C1 segment of cervical spinal cord (tissue), 14 donors: ENCODE measurements around the gene ANO7.
"Not testable (repeated sequence)": the region's sequence is repeated elsewhere in the genome, so short reads cannot be mapped to it uniquely, and the experiment has no call there.

Experiments
- DNase-seq, 14 donors: peaks; one replicate each; lab custom pipeline; 2025; lab: John Stamatoyannopoulos, UW

ANO7 gene

DNA sequence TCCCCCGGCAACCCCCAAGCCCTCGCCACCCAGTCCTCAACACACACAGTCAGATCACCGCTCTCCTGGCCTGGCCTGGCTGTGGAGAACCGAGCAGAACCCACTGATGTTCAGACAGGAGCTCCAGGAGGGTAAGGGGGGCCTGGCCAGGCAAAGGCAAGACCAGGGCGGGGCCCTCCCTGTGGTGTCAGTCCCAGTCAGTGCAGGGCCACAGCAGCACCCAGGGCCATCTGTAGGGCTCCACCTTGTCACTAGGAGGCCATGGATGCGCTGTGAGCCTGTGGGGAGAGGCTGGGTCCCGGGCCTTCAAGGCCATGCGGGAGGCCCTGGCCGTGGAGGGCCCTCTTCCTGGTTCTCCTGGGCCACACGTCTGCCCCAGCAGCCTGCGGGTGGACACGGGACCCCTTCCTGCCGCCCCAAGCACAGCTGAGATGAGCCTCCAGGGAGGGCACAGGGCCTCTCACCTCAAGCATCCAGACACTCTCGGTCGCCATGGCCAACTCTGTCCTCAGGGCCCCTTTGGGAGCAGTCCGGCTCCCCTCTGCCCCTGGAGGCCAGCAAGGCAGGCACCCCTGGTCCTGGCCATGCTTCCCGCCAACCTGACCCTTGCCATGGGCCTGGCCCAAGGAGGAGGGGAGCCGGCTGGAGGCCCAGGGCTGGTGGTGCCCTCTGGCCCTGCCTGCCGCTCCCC lies 2.0 kb downstream of the ANO7 start:
- DNase-seq: no peak

DNA sequence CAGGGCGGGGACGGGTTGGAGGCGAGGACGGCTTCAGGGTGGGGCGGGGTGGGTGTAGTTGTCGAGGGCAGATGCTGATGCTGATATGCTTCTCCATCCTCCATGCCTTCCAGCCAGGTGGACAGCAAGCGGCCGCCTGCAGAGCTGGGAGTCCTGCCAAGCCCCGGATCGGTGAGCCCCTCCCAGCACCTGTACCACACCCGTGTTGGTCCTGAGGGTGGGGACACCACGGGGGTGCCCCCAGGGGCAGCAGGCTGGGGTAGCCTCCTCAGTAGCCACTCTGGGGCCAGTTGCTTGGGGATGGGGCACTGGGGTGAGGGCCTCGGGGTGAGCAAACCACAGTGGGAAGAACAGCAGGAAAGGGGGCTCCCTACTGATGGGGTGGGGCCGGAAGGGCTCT lies 2.6 kb downstream of the ANO7 start:
- DNase-seq: no peak

DNA sequence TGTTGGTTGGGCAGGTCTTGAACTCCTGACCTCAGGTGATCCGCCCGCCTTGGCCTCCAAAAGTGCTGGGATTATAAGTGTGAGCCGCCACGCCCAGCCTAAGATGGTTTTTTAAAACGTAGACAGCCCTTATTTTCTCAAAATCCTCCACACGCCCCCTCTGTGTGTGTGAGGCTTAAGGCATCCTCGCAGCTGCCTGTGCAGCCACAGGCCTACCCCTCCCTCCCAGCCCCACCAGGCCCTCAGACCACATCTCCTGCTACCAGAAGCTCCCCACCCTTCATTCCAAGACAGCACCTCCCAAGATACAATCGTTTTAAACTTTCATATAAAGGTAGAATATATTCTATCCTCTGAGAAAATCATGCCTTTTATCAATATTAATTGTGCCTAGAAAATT lies 4.8 kb downstream of the ANO7 start:
- DNase-seq: no peak

DNA sequence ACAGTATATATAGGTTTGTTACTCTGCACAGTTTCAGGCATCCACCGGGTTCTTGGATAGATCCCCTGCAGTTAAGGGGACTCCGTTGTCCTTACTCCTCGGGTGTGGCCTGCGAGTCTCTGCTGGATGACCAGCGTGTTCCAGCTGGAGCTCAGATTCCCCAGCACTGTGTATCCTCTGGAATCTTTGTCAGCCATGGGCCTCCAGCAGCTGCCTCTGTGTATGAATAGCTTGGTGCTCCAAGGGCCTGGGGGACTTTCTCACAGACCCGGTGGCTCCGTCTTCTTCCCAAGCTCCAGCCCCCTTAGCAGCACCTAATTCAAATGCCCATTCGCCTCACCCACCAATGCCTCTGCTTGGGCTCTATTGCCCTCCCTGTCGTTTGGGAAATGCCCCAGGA lies 6.3 kb downstream of the ANO7 start:
- DNase-seq: no peak

DNA sequence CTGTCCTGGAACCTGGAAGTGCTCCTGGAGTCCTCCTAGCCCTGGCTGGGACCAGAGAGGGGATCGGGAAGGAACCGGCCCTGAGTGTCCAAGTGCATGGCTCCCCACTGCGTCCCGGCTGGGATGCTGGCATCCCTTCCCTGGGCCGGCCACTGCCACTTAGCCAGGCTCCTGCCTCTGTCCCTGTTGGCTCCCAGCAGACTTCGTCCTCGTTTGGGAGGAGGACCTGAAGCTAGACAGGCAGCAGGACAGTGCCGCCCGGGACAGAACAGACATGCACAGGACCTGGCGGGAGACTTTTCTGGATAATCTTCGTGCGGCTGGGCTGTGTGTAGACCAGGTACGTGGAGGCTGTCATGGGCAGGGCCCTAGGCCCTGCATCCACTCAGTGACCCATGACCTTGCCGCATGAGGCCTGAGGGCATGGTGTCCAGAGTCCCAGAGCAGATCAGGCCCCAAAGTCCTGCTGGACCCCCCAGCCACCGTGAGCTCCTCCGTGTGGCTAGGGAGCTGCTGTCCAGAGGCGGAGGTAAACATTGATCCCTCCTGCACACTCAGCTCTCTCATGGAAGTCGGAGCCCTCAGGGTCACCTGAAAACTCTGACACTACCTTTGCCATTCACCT lies 7.1 kb downstream of the ANO7 start:
- DNase-seq: no peak

DNA sequence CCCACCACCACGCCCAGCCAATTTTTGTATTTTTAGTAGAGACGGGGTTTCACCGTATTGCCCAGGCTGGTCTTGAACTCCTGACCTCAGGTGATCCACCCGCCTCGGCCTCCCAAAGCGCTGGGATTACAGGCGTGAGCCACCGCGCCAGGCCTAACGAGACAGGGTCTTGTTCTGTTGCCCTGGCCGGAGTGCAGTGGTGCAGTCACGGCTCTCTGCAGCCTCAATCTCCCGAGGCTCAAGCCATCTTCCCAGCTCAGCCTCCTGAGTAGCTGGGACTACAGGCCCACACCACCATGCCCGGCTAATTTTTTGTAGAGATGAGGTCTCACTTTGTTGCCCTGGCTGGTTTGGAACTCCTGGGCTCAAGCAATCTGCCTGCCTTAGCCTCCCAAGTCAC lies 8.8 kb downstream of the ANO7 start:
- DNase-seq: not testable (repeated sequence)

DNA sequence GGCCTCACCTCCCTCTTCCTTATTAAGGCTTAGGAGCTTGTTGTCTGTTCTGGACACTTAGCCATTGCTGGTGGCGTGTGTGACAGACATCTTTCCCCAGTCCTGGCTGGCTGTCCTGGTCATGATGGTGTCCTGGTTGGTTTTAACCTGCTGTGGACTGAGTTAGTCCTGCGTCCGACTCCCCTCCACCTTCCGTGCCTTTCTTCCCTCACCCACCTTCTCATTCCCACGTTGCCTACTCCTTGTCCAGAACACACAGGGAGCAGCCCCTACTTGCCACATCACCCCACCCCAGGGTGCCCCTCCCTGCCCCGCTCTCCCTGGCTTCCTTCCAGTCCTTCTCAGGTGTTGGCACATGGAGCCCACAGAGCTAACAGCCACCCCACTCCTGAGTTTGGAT lies 9.5 kb downstream of the ANO7 start:
- no peak for DNase-seq

DNA sequence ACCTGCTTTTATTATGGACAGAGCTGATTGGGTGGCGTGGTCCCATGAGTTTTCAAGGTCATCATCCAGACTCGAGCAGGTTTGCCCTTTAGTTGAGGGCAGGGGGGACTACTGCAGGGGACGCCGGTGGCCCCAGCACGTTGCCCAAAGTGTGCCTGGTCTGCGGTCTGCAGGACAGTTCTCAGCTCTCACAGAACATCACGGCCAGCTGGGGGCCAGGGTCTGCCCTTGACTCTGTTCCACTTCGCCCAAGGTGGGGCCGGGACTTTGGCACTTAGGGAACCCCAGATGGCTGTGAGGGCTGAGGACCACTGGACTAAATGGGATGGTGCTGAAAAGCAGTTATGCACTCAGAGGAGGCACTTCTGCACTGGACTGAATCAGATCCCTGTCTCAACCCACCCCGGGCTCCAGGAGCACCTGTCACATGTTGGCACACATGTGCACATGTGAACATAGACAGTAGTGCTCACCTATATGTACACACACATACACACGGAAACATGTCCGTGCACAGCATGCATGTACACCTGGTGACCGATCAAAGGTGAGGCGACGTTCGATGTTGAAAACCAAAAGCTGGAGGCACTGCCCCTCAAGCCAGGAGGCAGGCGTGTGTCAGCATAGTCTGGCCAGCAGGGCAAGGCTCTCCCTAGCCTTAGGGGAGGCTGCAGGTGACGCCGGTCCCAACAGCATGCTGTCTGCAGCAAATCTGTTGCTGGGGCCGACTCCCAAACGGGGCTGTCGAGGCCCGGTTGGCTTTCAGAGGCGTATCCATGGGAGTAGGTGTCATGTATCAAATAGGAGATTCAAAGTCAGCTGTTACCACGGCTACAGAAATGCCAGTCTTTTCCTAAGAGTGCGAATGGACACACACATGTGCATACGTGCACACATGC lies 10.2 kb downstream of the ANO7 start:
- DNase-seq: no peak

DNA sequence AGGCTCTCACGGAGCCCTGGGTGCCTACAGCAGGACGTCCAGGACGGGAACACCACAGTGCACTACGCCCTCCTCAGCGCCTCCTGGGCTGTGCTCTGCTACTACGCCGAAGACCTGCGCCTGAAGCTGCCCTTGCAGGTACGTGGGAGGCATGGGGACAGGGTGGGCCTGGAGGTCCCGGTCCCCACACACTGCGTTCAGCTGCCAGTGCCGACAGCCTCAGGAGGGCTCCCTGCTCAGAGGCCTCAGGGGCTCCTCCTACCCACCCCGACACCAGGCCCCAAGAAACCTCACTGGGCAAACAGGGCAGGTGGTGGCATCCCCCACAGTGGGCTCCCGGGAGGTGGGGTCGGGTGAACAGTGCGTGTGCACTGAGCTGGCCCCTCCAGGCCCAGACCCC lies 10.8 kb downstream of the ANO7 start:
- no peak for DNase-seq

DNA sequence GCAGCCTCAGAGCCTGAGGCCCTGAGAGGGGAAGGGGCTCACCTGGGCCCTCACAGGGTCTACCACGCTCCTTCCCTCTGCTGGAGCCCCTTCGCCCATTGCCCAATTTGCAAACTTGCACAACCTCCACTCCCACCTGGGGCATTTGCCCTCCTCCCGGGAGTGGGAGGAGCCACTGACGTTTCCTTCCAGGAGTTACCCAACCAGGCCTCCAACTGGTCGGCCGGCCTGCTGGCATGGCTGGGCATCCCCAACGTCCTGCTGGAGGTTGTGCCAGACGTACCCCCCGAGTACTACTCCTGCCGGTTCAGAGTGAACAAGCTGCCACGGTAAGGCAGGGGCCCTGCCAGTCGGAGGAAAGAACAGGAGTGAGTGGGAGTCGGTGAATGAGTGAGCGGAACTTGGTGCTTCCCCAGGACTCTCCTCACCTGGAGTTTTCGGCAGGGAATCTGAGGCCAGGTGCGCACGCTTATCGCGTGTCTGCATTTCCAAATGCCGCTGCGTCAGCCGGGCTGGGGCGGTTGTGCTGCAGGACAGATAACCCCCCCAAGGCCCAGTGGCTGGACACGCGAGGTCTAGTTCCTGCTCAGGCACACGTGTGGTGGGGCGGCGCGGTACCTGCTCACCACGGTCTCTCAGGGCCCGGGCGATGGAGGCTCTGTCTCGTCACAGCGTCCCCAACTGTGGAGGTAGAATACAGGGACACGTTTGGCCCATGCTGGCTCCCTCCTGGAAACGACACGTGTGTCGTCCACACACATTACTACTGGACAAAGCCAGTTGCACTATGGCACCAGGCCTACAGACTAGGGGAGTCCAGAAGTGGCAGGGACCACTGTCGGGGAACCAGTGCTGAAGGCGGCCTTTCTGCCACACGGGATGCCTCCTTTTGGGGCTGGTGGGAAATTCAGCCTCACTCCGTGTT lies 11.7 kb downstream of the ANO7 start:
- DNase-seq: no peak

DNA sequence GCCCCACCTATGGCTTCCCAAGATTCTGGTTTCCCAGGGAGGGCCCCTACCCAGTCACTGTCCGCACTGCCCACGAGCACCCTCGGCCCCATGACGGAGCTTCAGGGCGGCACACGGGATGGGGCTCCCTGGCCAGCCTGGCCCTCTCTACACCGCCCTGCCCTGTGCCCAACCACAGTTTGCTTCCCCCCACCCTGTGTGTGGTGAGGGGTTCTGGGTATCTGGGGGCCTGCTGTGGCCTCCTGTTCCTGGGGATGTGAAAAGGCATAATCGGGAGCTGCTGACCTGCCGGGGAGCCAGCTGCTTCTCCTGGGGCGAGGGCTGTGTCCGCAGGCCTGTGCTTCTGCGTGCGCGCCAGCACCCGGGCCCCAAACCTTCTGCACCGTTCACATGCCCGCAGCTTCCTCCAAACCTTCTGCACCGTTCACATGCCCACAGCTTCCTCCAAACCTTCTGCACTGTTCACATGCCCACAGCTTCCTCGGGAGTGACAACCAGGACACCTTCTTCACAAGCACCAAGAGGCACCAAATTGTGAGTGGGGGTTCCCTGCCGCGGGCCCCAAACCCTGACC lies 12.4 kb downstream of the ANO7 start:
- DNase-seq: no peak

DNA sequence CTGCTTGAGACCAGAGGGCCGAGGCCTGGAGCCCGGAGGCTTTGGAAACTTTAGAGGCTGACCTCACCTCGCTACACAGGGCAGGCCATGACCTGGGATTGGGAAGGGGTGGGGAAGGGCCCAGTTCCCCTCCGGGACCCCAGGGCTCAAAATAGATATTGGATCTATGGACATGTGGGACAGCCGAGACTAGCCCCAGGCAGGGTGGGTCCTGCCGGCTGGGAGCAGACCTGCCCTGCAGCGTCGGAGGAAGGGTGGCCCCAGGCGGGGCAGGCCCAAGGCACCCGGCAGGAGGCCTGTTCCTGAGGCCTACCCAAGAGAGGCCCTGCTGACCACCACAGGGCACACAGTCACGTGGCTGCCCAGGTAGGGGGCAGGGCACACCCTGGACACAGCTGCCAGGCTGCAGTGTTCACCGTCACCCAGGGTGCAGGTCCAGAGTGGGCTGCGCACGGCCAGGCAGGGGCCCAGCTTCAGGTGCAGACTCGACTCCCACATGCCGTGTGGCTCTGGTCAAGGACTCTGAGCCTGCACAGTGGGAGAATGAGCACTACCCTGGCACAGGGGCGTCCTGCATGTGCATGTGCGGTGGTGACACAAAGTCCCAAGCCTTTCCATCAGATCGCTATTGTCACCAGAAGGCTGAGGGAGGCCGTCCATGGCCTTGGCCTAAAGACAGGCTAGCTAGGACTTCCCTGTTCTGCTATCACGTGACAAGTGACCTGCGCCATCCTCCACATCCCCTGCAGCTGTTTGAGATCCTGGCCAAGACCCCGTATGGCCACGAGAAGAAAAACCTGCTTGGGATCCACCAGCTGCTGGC lies 13.2 kb downstream of the ANO7 start:
- no peak for DNase-seq

DNA sequence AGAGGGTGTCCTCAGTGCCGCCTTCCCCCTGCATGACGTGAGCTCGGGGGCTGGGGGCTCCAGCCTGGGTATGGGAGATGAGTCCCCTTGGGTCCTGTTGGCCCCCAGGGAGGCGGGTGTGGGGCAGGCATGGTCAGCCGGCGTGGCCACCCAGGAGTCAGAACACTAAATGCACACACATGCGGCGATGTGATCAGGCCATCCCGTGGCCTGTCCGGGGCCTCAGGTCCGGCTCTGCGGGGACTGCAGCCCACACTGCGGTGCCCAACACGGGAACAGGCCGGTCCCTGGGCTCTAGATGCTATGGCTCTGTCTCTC lies 13.8 kb downstream of the ANO7 start:
- no peak for DNase-seq

DNA sequence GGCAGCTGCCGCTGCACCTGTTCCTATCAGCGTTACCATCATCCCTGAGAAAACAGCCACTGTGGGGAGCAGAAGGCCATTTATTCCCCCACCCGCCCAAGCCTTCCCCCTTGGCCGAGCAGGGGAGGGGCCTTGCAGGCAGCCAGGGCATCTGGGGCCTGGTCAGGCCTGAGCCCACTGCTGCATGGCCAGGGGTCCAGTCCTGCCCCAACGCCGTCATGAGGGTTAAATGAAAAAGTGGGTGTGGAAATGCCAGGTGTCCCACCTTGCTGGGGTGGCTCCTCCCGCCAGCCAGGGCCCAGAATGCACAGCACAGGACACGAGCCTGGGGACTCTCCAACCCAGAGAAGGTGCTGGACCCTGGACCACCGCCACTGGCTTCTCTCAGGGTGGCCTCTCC lies 14.2 kb downstream of the ANO7 start:
- DNase-seq: no peak

DNA sequence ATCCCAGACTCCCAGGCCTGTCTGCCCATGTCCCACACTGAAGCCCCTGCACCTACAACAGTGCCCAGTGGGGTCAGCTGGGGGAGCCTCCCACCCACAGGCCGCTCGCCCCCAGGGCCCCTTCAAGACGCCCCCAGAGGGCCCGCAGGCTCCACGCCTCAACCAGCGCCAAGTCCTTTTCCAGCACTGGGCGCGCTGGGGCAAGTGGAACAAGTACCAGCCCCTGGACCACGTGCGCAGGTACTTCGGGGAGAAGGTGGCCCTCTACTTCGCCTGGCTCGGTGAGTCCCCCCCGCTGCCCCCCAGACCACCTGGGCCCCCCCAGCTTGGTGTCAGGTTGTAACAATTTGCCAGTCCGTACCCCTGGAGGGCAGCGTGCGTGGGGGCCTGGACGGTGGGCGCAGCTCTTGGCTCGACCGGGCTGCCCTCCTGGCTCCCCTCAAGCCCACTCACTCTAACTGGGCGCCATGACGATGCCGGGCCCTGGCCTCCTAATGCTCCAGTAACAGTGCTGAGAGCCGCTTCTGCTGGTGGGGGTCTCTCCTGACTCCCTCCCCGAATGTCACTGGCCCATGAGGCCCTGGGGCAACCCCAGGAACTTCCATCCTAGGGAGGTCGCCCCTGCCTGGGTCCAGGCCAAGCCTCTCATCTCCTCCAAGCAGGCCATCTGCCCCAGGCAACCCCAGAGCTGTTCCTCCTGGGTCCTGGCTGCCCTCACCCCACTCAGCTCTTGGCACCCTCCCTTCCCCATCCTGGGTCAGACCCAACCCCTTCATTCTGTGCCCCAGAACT lies 14.9 kb downstream of the ANO7 start:
- DNase-seq: no peak

DNA sequence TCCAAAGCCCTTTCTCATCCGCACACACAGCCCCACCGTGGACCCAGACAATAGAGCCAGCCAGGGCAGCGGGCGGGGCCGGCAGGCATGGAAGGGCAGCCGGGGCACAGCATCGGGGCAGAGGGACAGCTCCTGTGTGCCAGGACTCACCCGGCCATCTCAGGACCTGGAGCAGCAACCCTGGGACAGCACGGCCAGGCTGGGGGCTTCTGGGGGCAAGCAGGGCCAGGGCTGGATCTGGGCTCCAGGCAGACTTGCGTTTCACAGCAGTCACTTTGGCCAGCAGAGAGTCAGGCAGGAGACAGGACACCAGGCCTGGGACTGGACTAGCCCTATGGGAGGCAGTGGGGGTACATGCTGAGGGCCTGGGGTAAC lies 15.5 kb downstream of the ANO7 start:
- DNase-seq: no peak

DNA sequence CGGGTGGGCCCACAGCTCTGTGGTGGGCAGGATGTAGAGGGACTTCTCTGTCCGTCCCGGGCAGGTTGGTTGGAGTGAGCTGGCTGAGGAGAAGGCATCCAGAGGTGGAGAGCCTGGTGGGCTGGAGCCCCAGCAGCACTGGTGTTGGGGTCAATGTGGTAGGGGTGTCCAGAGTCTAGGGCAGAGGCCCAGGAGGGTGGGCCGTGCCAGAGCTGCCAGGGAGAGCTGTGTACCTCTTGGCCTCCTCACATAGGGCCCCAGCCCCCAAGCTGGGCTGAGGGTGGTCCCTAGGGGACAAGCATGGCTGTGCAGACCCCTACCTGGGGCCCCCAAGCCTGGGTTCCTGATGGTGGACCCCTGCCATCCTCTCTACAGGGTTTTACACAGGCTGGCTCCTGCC lies 16.0 kb downstream of the ANO7 start:
- DNase-seq: no peak

DNA sequence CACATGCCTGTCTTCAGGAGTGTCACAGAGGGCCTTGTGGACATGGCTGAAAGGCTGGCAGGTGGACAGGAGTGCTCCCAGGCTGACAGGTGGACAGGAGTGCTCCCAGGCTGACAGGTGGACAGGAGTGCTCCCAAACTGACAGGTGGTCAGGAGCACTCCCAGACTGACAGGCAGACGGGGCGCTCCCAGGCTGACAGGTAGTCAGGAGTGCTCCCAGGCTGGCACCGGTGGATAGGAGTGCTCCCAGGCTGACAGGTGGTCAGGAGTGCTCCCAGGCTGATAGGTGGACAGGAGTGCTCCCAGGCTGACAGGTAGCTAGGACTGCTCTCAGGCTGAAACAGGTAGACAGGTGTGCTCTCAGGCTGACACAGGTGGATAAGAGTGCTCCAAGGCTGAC lies 16.6 kb downstream of the ANO7 start:
- DNase-seq: no peak

DNA sequence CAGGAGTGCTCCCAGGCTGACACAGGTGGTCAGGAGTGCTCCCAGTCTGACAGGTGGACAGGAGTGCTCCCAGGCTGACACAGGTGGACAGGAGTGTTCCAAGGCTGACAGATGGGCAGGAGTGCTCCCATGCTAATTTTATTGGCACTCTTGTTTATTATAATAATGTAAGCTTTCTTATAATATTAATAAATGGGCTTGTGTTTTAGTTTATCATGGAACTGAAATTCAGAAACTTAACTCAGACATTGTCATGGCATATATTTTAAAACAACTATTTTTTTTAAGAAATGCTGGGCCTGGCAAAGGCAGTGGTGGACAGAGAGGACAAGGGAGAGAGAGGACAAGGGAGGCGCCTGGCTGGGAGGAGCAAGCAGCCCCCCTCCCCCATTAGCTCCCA lies 18.7 kb downstream of the ANO7 start:
- no peak for DNase-seq

DNA sequence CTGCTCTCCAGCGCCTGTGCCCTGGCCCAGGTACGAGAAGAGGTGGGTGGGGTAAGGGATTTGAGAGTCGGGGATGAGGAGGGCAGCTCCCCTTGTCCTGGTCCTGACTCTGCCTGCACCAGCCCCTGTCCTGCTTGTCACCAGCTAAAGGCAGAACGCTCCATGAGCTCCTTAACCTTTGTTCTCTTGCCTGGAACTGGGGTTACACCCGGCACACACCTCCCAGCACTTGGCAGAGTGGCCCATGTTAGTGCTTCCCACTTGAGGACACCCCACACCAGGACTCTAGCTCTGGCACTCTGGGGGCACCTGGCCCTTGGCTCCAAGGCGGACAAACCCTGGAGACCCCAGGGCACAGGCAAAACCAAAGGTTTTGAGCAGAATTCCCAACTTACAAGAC lies 19.2 kb downstream of the ANO7 start:
- peak in 1 of 14 donors; percentile 51 for DNase-seq
